Measurements from ENCODE around the gene ST8SIA6.

Gene ST8SIA6

GRCh38 chr10:17386021-17386420, 68.4 kb downstream of the ST8SIA6 start:
- no peak for DNase-seq (ENCODE audit: low read depth)

DNA sequence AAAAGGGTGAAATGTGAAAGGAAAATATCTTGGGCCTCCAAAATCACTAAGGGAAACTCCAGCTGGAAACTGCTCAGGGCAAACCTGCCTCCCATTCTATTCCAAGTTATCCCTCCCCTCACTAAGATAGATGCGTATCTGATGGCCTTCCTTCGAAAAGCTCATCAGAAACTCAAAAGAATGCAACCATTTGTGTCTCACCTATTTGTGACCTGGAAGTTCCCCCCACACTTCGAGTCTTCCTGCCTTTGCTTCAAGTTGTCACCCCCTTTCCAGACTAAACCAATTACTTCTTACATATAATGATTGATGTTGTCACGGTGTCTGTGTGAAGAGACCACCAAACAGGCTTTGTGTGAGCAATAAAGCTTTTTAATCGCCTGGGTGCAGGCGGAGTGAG, 69.3 kb downstream of the ST8SIA6 start:
- DNase-seq (ENCODE audit: low read depth): no peak

DNA sequence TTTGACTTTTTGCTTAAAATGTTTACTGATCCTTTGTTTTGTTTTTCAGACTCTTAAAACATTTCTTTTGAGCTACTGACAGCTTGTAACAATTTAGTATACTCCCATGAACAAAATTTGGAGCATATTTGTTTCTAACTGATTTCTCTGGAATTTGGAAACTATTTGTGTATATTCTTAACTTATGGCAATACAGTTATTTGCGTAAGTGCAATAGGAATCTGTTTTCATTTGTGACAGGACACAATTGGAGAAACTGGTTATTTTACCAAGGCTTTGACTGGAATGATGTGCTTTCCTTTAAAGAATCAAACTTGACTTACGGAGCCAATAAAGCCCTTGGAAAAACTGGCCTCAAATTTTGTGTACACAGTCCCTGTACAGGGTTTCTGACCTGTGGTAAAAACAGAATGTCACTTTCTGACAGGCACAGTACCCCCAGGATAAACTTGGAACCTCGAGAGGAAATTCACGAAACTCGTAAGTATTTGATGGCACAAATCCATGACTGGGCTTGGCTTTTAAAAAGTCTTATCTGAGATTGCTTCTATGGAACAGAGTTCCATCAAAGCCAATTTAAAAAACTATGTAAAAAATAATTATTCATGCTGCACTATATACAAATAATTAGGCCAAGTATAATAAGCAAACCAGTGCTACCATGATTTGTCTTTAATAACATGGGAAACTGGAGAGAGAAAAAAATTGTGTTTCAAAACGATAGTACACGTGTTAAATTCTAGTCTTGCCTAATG, 70.4 kb downstream of the ST8SIA6 start:
- no peak for DNase-seq (ENCODE audit: low read depth)

DNA sequence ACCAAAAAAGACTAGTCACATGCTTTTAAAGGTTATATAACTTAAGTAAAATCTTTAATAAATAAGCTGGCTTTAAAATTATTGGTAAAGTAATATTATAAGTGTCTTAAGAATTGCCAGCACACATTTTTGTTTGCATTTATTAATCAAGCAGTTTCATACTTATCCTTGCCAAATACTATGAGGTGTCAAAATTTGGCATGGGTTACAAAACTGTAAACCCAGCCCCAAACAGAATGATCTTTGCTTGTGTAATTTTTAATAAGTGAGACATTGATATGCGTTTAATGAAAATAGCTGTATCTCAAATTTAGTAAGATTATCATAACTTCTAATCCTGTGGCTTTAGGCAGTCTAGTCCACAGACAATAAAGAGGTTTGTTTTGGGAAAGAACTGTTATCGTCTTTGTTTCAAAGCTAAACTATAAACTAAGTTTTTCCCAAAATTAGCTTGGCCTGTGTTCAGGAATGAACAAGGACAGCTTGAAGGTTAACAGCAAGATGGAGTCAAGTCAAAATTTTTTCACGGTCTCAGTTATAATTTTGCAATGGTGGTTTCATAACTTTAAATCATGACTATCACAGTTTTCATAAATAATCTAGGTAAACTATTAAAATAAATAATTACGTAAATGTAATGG, 72.8 kb downstream of the ST8SIA6 start:
- no peak for DNase-seq (ENCODE audit: low read depth)

DNA sequence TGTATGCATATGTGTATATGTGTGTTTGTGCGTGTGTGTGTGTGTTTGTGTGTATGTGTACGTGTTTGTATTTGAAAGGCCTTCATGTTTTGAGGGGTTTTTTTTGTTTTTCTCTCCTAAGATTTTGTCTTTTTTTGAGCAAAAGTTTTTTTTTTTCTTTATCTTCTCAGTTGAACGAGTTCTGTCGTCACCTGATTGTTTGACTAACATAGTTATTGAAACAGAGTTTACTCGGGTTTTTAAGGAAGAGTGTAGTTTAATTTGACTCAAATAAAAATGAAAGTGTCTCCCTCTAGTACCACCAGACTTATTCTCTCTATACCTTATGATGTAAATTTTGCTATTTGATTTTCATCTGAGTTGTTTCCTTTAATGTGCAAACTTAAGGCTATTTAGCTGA, 73.5 kb downstream of the ST8SIA6 start:
- no peak for DNase-seq (ENCODE audit: low read depth)

DNA sequence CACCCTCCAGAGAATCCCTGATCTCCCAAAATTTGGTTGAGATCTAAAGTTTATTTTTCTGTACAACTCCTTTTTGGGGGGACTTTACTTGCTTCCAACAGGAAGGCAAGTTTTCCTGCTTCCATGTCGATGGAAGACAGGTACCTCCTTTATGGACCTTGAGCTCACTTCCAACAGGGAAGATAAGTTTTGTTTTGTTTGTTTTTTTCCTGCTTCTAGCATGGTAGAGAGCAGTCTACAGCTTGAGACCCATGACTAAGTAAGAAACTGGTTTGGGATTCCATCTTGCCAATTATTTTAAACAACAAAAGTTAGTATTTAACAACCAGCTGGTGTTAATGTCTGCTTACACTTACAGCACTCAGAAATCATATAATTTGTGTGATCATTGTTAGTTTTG, 74.4 kb downstream of the ST8SIA6 start:
- no peak for DNase-seq (ENCODE audit: low read depth)

DNA sequence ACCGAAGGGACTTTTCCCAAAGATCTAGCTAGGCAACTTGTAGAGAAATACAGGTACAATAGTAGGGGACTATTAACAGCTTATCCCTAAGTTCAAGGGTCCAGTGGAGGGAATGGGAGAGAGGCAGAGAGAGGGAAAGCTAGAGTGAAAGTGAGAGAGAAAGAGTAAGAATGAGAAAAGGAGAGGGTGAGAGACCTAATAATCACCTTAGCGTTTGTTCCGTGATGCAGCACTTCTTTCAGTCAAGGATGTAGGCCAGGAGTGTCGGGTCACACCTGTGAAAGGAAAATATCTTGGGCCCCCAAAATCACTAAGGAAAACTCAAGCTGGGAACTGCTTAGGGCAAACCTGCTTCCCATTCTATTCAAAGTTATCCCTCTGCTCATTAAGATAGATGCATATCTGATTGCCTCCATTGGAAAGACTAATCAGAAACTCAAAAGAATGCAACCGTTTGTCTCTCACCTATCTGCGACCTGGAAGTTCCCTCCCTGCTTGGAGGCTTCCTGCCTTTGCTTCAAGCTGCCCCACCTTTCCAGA, 75.2 kb downstream of the ST8SIA6 start:
- no peak for DNase-seq (ENCODE audit: low read depth)

GRCh38 chr10:17375936-17376584, 78.3 kb downstream of the ST8SIA6 start:
- DNase-seq (ENCODE audit: low read depth): no peak

- no peak for DNase-seq (ENCODE audit: low read depth)
Observed at GRCh38 chr10:17368708-17369272, 85.6 kb downstream of the ST8SIA6 start.

DNA sequence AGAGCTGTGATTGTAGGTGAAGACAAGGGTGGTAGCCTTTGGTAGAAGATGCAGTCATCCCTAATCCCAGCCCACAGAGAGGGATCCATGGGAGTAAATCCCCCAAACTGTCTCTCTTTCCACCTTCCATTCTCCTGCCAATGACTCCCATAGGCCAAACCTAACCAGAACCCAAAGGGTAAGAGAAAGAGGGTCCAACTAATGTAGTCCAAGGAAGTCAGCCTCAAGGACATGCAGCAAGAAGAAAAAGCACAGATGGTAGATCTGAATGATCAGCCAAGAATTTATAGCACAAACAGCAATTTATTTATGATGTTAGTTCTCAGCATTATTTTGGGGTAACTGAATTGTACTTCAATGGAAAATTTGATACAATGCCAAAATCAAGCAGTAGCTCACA, 87.7 kb downstream of the ST8SIA6 start:
- DNase-seq (ENCODE audit: low read depth): no peak

GRCh38 chr10:17365402-17365801, 89.0 kb downstream of the ST8SIA6 start:
- no peak for DNase-seq (ENCODE audit: low read depth)

DNA sequence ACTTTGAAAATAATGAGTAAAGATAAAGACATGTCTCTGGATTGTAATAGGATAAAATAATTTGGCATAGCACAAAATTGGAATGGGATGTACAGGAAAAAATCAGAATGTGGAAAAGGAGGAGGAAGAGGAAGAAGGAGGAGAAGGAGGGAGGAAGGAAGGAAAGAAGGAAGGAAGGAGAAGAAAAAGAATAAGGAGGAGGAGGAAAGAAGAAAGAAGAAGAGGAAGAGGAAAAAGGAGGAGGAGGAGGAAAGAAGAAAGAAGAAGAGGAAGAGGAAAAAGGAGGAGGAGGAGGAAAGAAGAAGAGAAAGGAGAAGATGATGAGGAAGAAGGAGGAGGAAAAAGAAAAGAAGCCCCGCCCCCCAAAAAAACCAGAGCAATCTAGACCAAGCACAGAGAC, 95.9 kb downstream of the ST8SIA6 start:
- no peak for DNase-seq (ENCODE audit: low read depth)

- no peak for DNase-seq (ENCODE audit: low read depth)
Observed at GRCh38 chr10:17357781-17358180, 96.6 kb downstream of the ST8SIA6 start.

GRCh38 chr10:17356820-17357219, 97.6 kb downstream of the ST8SIA6 start:
- no peak for DNase-seq (ENCODE audit: low read depth)

DNA sequence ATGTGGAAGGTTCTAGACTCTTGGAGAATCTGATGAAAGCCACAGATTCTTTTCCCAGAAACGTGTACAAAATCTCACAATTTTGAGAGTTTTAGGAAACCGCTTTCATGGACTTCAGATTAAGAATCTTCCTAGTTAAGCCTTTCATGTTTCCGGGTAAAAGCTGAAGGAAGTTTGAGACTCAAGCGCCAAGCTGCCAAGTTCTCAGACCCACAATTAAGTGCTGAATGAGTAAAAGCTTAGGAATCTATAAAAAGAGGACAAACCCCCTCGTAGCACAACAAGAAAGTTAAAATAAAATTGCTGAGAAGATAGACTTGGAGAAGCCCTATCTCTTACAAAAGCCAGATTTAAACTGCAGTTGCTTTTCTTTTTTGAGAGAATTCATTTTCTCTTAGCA, 99.6 kb downstream of the ST8SIA6 start:
- no peak for DNase-seq (ENCODE audit: low read depth)

DNA sequence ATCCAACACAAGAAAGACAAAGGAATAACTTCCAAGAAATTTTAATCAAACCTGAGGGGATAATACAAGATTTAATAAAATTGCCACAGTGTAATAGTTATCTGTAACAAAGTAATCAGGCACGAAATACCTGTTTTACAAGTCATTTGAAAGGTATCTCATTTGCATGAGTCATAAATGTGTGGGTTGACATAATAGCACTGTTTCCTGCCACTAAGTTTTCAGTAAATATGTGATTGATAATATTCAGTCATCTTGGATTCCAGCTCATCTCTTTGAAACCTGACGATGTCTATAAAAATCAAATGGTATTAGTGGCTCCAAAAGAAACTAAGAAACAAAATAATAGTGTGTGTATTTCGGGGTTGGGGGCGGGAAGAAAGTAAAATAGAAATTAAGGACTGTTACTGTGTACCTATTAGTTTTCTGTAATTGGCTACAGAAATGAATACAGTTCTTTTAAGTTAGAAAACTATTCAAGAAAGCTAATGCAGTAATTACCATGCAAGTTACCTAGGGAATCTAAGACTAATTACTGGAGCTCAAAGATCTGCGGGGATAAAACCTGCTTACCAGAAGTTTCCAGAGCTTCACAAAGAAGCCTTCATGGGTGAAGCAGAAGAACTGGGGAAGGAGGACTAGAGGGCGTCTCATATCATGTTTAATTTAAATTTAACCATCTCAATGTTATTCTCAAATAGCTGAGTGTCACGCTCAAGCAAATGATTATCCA, 100.7 kb downstream of the ST8SIA6 start:
- DNase-seq (ENCODE audit: low read depth): no peak

DNA sequence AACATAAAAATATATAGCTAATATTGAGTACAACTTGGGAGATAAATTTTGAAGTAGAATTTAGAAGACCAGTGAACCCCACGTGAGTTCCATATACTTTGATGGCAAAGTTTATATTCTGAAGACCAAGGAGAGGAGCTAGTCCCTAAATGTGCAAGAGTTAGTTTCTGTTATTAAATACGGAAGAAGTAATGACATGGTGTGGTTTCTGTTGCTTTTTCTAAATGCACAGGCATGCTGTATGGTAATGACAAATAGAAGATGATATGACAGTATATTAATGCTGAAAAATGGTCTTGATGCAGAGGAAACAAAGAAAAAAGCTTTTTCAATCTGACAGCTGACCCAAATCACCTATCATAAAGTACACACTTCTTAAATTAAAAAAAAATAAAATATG, 101.8 kb downstream of the ST8SIA6 start:
- no peak for DNase-seq (ENCODE audit: low read depth)

DNA sequence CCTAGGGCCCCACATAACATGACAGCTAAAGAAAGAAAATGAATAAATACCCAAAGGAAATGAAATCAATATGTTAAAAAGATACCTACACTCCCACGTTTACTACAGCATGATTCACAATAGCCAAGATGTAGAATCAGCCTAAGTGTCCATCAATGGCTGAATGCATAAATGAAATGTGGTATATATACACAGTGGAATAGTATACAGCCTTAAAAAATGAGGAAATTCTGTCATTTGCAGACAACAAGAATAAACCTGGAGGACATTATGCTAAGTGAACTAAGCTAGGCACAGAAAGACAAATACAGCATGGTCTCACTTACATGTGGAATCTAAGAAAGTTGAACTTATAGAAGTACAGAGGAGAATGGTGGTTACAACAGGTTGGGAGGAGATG, 102.9 kb downstream of the ST8SIA6 start:
- DNase-seq (ENCODE audit: low read depth): no peak

GRCh38 chr10:17349717-17350116, 104.7 kb downstream of the ST8SIA6 start:
- DNase-seq (ENCODE audit: low read depth): no peak

- DNase-seq (ENCODE audit: low read depth): no peak
Observed at GRCh38 chr10:17348501-17349349, 105.7 kb downstream of the ST8SIA6 start.

- no peak for DNase-seq (ENCODE audit: low read depth)
Observed at GRCh38 chr10:17348011-17348500, 106.3 kb downstream of the ST8SIA6 start.
